Suprapubic skin (tissue), 3 donors: ENCODE measurements around the gene SEMA5B.

ENCODE experiments used
- CTCF ChIP-seq, 2 donors: fragments of 200-600 bp in 1 of 2; fragments of 450-650 bp in 1 of 2; sonication (generic) in 1 of 2; IDR thresholded peaks; one replicate each; pipeline ENCODE4 v1.5.1; 2016 to 2019; ENCODE audit warnings: antibody characterized with exemption in 2 of 2, mild to moderate bottlenecking in 1 of 2, moderate library complexity in 1 of 2
- POLR2A ChIP-seq, 2 donors: fragments of 450-650 bp; IDR thresholded peaks; one replicate each; pipeline ENCODE4 v1.6.1; 2017; ENCODE audit warnings: antibody characterized with exemption in 2 of 2, mild to moderate bottlenecking in 2 of 2, moderate library complexity in 2 of 2

DNA sequence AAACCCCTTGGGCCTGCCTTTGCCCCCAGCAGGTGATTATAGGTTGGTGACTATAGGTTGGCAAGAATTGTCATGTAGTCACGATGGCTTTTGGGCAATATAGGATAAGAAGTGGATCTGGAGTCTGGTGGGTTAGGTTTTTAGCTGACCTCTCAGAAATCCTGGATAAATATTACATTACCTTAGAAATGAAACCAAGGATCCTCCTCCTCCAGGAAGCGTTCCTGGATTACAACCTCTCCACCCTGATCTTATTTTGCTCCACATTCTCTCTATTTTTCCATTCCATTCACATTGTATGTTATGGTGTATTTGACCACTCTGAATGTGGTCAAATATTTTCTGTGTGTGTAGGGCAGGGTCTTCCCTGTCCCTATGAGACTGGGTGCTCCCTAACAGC is 82.3 kb downstream of the SEMA5B start:
- no peak for TF ChIP-seq CTCF (IDR thresholded peaks at IDR 0.05)
- no peak for TF ChIP-seq POLR2A (IDR thresholded peaks at IDR 0.05)
